Duodenal mucosa (tissue), 2 donors: ENCODE results near the gene DNAJB9.
"Not testable (repeated sequence)": the region's sequence is repeated elsewhere in the genome, so short reads cannot be mapped to it uniquely, and the experiment has no call there.

ENCODE experiments used
- H3K27ac ChIP-seq: one replicate; pipeline ENCODE4 v1.7.0; 2013; ENCODE audit warnings: low read depth, low read length
- H3K27me3 ChIP-seq, 2 donors: one replicate each; pipeline ENCODE4 v1.7.0; 2013; ENCODE audit warnings: low read length in 2 of 2, control low read depth in 1 of 2; ENCODE audit not compliant: insufficient read depth in 2 of 2, control insufficient read depth in 1 of 2
- H3K36me3 ChIP-seq, 2 donors: one replicate each; pipeline ENCODE4 v1.7.0; 2013; ENCODE audit warnings: low read length in 2 of 2, control low read depth in 1 of 2; ENCODE audit not compliant: insufficient read depth in 2 of 2, control insufficient read depth in 1 of 2
- H3K4me1 ChIP-seq, 2 donors: one replicate each; pipeline ENCODE4 v1.7.0; 2013; ENCODE audit warnings: low read length in 2 of 2, control low read depth in 1 of 2; ENCODE audit not compliant: insufficient read depth in 2 of 2, control insufficient read depth in 1 of 2
- H3K4me3 ChIP-seq, 2 donors: one replicate each; pipeline ENCODE4 v1.7.0; 2013; ENCODE audit warnings: low read length in 2 of 2, low read depth in 1 of 2
- H3K9ac ChIP-seq, 2 donors: one replicate each; pipeline ENCODE4 v1.7.0; 2013; ENCODE audit warnings: low read length in 2 of 2, low read depth in 1 of 2
- H3K9me3 ChIP-seq, 2 donors: one replicate each; pipeline ENCODE4 v1.7.0; 2013; ENCODE audit warnings: low read length in 2 of 2, control low read depth in 1 of 2; ENCODE audit not compliant: control insufficient read depth in 1 of 2

The DNAJB9 gene

DNA sequence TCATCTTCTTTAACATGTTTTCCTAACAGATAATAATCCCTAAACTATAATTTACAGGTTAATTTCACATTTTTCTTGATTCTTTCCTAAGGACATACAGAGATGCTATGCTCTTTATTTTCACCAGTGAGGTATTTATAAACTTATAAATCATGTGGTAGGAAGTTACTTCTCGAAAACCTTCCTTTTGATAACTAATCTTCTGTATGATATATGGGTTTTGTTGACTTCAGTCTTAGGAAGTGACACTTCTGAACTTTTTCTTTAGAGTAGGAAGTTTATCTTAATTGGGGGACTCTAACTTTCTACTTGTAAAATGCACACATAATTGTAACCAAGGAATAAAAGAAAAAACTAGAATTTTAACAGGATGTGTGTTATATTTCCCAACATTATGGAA lies 33.9 kb upstream of the DNAJB9 start:
- H3K36me3 ChIP-seq, result no peaks in the 10 kb centered on the region
- no peak overlapping the region for H3K9ac ChIP-seq
- no peaks in the 10 kb centered on the region for H3K9me3 ChIP-seq
- H3K4me1 ChIP-seq, result no peaks in the 10 kb centered on the region
- no peak overlapping the region for H3K4me3 ChIP-seq
- H3K27me3 ChIP-seq, result no peaks in the 10 kb centered on the region
- no peak overlapping the region for H3K27ac ChIP-seq

DNA sequence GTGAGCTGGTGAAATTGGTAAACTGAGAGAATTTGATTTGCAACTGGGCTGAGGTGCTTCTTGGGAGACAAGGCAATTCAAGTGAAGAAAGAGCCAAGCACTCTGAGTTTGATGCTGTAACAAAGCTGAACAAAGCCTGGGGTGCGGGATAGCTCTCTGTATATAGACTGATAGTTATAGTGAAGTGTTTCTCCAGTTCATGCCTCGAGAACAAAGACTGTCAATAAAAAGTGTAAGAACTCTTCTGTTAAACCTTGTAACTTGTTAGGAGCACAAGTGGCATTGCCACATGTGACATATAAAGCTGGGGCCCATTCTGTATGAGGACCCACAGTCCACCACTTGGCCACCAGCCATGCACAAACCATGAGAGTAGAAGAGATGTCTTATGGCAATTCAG lies 32.4 kb upstream of the DNAJB9 start:
- H3K27me3 ChIP-seq, result no peaks in the 10 kb centered on the region
- H3K36me3 ChIP-seq, result no peaks in the 10 kb centered on the region
- no peak overlapping the region for H3K9ac ChIP-seq
- no peaks in the 10 kb centered on the region for H3K4me1 ChIP-seq
- no peaks in the 10 kb centered on the region for H3K9me3 ChIP-seq
- no peak overlapping the region for H3K27ac ChIP-seq
- no peak overlapping the region for H3K4me3 ChIP-seq

DNA sequence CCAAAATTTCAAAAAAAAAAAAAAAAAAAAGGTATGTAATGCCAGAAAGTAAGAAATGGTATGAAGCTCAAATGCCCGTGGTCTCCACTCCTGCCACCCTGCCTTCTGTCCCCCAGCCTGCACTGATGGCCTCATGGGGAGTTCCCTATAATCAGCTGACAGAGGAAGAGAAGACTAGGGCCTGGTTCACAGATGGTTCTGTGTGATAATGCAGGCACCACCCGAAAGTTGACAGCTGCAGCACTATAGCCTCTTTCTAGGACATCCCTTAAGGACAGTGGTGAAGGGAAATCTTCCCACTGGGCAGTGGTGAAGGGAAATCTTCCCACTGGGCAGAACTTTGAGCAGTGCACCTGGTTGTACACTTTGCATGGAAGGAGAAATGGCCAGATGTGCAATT lies 31.4 kb upstream of the DNAJB9 start:
- not testable (repeated sequence) for H3K36me3 ChIP-seq, H3K4me3 ChIP-seq, H3K27me3 ChIP-seq, H3K27ac ChIP-seq, H3K4me1 ChIP-seq, H3K9me3 ChIP-seq, H3K9ac ChIP-seq

DNA sequence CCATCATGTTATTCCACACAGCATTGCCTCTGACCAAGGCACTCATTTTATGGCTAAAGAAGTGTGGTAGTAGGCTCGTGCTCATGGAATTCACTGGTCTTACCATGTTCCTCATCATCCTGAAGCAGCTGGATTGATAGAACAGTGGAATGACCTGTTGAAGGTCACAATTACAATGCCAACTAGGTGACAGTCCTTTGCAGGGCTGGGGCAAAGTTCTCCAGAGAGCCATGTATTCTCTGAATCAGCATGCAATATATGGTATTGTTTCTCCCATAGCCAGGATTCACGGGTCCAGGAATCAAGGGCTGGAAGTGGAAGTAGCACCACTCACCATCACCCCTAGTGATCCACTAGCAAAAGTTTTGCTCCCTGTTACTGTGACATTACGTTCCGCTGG lies 31.0 kb upstream of the DNAJB9 start:
- not testable (repeated sequence) for H3K27ac ChIP-seq, H3K4me3 ChIP-seq, H3K27me3 ChIP-seq, H3K36me3 ChIP-seq, H3K9me3 ChIP-seq, H3K9ac ChIP-seq, H3K4me1 ChIP-seq

DNA sequence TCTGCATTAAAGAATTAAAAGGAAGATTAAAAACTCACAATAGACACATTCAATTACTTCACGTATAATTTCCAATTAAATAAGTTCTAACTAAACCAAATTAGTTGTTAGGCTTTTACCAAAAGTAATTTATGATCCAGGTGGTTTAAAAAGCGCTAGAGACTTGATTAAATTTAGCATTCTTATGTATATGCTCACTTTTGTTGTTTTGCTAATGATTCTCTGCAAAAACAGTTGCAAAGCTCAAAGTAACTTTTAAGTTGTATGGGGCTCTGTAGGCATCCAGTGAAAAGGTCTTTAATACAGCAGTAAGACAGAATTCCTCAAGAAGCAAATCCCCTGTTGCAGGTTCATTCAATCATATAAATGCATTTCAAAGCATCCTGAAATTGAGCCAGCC lies 28.2 kb upstream of the DNAJB9 start:
- Histone ChIP-seq H3K4me3 (no peak overlapping the region), H3K9me3 (no peaks in the 10 kb centered on the region), H3K27me3 (no peaks in the 10 kb centered on the region), H3K27ac (no peak overlapping the region), H3K4me1 (no peaks in the 10 kb centered on the region), H3K36me3 (no peaks in the 10 kb centered on the region), H3K9ac (no peak overlapping the region)

DNA sequence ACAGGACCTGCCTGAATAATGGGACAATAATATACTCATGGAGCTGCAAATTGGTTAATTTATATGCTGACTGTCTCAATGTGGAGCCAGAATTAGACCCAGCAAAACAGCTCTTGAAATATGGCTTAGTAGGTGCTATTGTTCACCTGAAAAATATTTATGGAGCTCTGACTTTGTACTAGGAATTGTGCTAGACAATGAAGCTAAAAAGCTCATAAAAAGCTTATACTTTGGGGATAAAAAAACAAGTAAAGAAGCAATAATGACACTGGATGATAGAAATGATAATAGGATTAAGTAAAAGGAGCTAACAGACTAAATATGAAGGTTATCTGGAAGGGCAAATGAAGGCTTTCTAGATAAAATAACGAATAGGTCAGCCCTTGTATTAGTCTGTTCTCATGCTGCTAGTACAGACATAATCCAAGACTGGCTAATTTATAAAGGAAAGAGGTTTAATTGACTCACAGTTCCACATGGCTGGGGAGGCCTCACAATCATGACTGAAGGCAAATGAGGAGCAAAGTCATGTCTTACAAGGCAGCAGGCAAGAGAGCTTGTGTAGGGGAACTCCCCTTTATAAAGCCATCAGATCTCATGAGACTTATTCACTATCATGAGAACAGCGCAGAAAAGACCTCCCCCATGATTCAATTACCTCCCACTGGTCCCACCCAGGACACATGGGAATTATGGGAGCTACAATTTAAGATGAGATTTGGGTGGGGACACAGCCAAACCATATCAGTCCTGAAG lies 21.4 kb upstream of the DNAJB9 start:
- H3K4me1 ChIP-seq, H3K36me3 ChIP-seq, H3K9ac ChIP-seq, H3K27me3 ChIP-seq, H3K9me3 ChIP-seq, H3K4me3 ChIP-seq, H3K27ac ChIP-seq: not testable (repeated sequence)

DNA sequence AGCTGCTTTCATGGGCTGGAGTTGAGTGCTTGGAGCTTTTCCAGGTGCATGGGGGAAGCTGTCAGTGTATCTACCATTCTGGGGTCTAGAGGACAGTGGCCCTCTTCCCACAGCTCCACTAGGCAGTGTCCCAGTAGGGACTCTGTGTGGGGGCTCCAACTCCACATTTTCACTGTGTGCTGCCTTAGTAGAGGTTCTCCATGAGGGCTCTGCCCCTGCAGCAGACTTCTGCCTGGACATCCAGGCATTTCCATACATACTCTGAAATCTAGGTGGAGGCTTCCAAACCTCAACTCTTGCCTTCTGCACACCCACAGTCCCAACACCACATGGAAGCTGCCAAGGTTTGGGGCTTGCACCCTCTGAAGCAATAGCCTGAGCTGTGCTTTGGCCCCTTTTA lies 13.0 kb upstream of the DNAJB9 start:
- not testable (repeated sequence) for H3K27ac ChIP-seq, H3K4me1 ChIP-seq, H3K4me3 ChIP-seq, H3K27me3 ChIP-seq, H3K36me3 ChIP-seq, H3K9ac ChIP-seq
- peaks cover 12 to 17% of the 10 kb centered on the region in 2 donors for H3K9me3 ChIP-seq

DNA sequence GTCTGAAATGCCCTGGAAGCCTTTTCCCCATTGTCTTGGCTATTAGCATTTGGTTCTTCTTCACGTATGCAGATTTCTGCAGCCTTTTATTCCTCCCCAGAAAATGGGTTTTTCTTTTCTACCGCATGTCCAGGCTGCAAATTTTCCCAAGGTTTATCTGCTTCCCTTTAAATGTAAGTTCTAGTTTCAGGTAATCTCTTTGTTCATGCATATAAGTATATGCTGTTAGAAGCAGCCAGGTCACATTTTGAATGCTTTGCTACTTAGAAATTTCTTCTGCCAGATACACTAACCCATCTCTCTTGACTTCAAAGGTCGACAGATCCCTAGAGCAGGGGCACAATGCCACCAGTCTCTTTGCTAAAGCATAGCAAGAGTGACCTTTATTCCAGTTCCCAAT lies 12.5 kb upstream of the DNAJB9 start:
- peaks cover 12 to 17% of the 10 kb centered on the region in 2 donors for H3K9me3 ChIP-seq
- no peak overlapping the region for H3K27ac ChIP-seq
- H3K4me1 ChIP-seq, result no peaks in the 10 kb centered on the region
- H3K9ac ChIP-seq, result no peak overlapping the region
- H3K4me3 ChIP-seq, result no peak overlapping the region
- no peaks in the 10 kb centered on the region for H3K27me3 ChIP-seq
- H3K36me3 ChIP-seq, result peaks cover 0 to 3% of the 10 kb centered on the region in 2 donors

DNA sequence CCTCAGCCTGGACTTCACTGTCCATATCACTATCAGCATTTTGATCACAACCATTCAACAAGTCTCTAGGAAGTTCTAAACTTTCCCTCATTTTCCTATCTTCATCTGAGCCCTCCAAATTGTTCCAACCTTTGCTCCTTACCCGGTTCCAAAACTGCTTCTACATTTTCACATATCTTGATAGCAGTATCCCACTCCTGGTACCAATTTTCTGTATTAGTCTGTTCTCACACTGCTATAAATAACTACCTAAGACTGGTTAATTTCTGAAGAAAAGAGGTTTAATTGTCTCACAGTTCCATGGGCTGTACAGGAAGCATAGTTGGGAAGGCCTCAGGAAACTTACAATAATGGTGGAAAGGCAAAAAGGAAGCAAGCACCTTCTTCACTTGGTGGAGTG lies 12.1 kb upstream of the DNAJB9 start:
- Histone ChIP-seq H3K36me3 (peaks cover 0 to 3% of the 10 kb centered on the region in 2 donors), H3K9me3 (peaks cover 12 to 17% of the 10 kb centered on the region in 2 donors), H3K4me1 (no peaks in the 10 kb centered on the region), H3K27ac (no peak overlapping the region), H3K9ac (no peak overlapping the region), H3K27me3 (no peaks in the 10 kb centered on the region), H3K4me3 (no peak overlapping the region)

DNA sequence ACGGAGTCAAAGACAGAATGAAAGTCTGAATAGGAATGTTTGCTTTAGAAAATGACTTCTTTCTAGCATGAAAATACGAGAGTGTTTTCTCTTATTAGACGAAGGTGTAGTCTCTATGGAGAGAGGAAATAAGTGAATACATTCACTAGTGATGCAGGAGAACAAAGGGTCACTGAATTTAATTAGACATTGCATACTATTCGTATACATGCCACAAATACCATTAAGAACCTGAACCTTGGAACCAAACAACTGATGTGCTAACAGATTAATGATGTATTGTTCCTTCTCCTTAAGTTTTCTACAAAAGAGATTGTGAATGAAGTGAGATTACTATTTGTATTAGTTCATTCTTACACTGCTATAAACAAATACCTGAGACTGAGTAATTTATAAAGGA lies 10.4 kb upstream of the DNAJB9 start:
- H3K27me3 ChIP-seq, result no peaks in the 10 kb centered on the region

More for the DNA sequence above, 10.4 kb upstream of the DNAJB9 start:
- no peaks in the 10 kb centered on the region for H3K36me3 ChIP-seq
- no peaks in the 10 kb centered on the region for H3K4me1 ChIP-seq
- H3K9ac ChIP-seq, result no peak overlapping the region
- peaks cover 12 to 17% of the 10 kb centered on the region in 2 donors for H3K9me3 ChIP-seq
- H3K27ac ChIP-seq, result no peak overlapping the region
- no peak overlapping the region for H3K4me3 ChIP-seq
